ENCODE measurements around the gene SYNJ1.

- no peak for TF ChIP-seq CTCF (IDR thresholded peaks at IDR 0.05)
- no peak for TF ChIP-seq TCF7L2 (IDR thresholded peaks at IDR 0.05; ENCODE audit: low read depth, low read length)
- TF ChIP-seq POLR2AphosphoS5 (IDR thresholded peaks at IDR 0.05; ENCODE audit: low read depth, low read length): no peak
These were observed 19.7 kb downstream of the SYNJ1 start for GRCh38 chr21:32708069-32708468.
